H9 (cell line): Measurements from ENCODE around the gene ERAP2. TPM values are rescaled to one million over a fixed set of nuclear protein-coding genes. Genes with fewer than 3 reads are reported as not detected.
A peak's percentile ranks its signal among the peaks of the same experiment; 100 is the strongest.

Experiments used
- DNase-seq: peaks from one replicate; pipeline ENCODE4 v3.0.0-alpha.2; 2017
- H2AFZ ChIP-seq: one replicate; pipeline ENCODE4 v1.6.1; 2013; ENCODE audit warnings: mild to moderate bottlenecking, low read length, control low read depth, moderate library complexity
- H2AK5ac ChIP-seq: 2 replicates; pipeline ENCODE4 v1.6.1; 2013; ENCODE audit warnings: low read length, control low read depth, mixed read lengths; ENCODE audit not compliant: insufficient read length
- H2BK120ac ChIP-seq: one replicate; pipeline ENCODE4 v1.6.1; 2013; ENCODE audit warnings: low read depth, mild to moderate bottlenecking, low read length, control low read depth, inconsistent platforms; ENCODE audit not compliant: poor library complexity, severe bottlenecking
- H2BK12ac ChIP-seq: 2 replicates; pipeline ENCODE4 v1.6.1; 2013; ENCODE audit warnings: low read length, control low read depth, mixed read lengths, low read depth; ENCODE audit not compliant: insufficient read length
- H2BK15ac ChIP-seq: 2 replicates; pipeline ENCODE4 v1.6.1; 2013; ENCODE audit warnings: low read depth, low read length, control low read depth
- H2BK20ac ChIP-seq: one replicate; pipeline ENCODE4 v1.6.1; 2013; ENCODE audit warnings: low read depth, mild to moderate bottlenecking, low read length, control low read depth, inconsistent platforms; ENCODE audit not compliant: poor library complexity, severe bottlenecking
- H2BK5ac ChIP-seq: 2 replicates; pipeline ENCODE4 v1.6.1; 2013; ENCODE audit warnings: low read length, control low read depth, mixed read lengths; ENCODE audit not compliant: insufficient read length
- H3K14ac ChIP-seq: 2 replicates; pipeline ENCODE4 v1.6.1; 2013; ENCODE audit warnings: low read length, control low read depth; ENCODE audit not compliant: insufficient read depth
- H3K18ac ChIP-seq: 2 replicates; pipeline ENCODE4 v1.6.1; 2013; ENCODE audit warnings: low read depth, mild to moderate bottlenecking, mixed read lengths, low read length, control low read depth; ENCODE audit not compliant: insufficient read length
- H3K23ac ChIP-seq: 2 replicates; pipeline ENCODE4 v1.6.1; 2013; ENCODE audit warnings: low read length, control low read depth, mixed read lengths, low read depth; ENCODE audit not compliant: insufficient read length
- H3K23me2 ChIP-seq: 2 replicates; pipeline ENCODE4 v1.6.1; 2013; ENCODE audit warnings: low read depth, mild to moderate bottlenecking, mixed read lengths, low read length, control low read depth; ENCODE audit not compliant: insufficient read length, poor library complexity, severe bottlenecking
- H3K27ac ChIP-seq: 2 replicates; pipeline ENCODE4 v1.5.1; 2013; ENCODE audit warnings: low read length, control low read depth, mixed read lengths, low read depth; ENCODE audit not compliant: insufficient read length
- H3K27me3 ChIP-seq: 2 replicates; pipeline ENCODE4 v1.6.1; 2013; ENCODE audit warnings: low read length, control low read depth, inconsistent platforms; ENCODE audit not compliant: insufficient read depth
- H3K4ac ChIP-seq: 2 replicates; pipeline ENCODE4 v1.6.1; 2013; ENCODE audit warnings: low read depth, mild to moderate bottlenecking, control low read depth, inconsistent platforms, low read length, moderate library complexity
- H3K4me1 ChIP-seq: 2 replicates; pipeline ENCODE4 v1.6.1; 2013; ENCODE audit warnings: low read length, control low read depth, inconsistent platforms; ENCODE audit not compliant: insufficient read depth
- H3K4me2 ChIP-seq: 2 replicates; pipeline ENCODE4 v1.6.1; 2013; ENCODE audit warnings: low read length, control low read depth, mixed read lengths; ENCODE audit not compliant: insufficient read length, insufficient read depth
- H3K56ac ChIP-seq: 2 replicates; pipeline ENCODE4 v1.6.1; 2013; ENCODE audit warnings: low read depth, mild to moderate bottlenecking, mixed read lengths, low read length, control low read depth; ENCODE audit not compliant: insufficient read length
- H3K79me1 ChIP-seq: 2 replicates; pipeline ENCODE4 v1.6.1; 2013; ENCODE audit warnings: low read depth, mild to moderate bottlenecking, moderate library complexity, low read length, control low read depth, inconsistent platforms; ENCODE audit not compliant: insufficient read depth, poor library complexity, severe bottlenecking
- H3K79me2 ChIP-seq: 2 replicates; pipeline ENCODE4 v1.6.1; 2013; ENCODE audit warnings: low read length, control low read depth, inconsistent platforms; ENCODE audit not compliant: insufficient read depth
- H3K9ac ChIP-seq: 2 replicates; pipeline ENCODE4 v1.6.1; 2013; ENCODE audit warnings: low read length, control low read depth, mixed read lengths; ENCODE audit not compliant: insufficient read length; ENCODE audit errors: extremely low read depth
- H3K9me3 ChIP-seq: one replicate; pipeline ENCODE4 v1.6.1; 2013; ENCODE audit warnings: low read depth, low read length, inconsistent platforms; ENCODE audit not compliant: control insufficient read depth
- H3T11ph ChIP-seq: one replicate; pipeline ENCODE4 v1.6.1; 2013; ENCODE audit warnings: mild to moderate bottlenecking, low read length, control low read depth, inconsistent platforms
- H4K20me1 ChIP-seq: one replicate; pipeline ENCODE4 v1.6.1; 2013; ENCODE audit not compliant: control insufficient read depth, insufficient read length, insufficient read depth
- H4K5ac ChIP-seq: 2 replicates; pipeline ENCODE4 v1.6.1; 2013; ENCODE audit warnings: low read depth, mild to moderate bottlenecking, mixed read lengths, low read length, control low read depth; ENCODE audit not compliant: insufficient read length
- H4K8ac ChIP-seq: replicated peaks from 2 replicates; pipeline ENCODE4 v1.6.1; 2013; ENCODE audit warnings: low read length, control low read depth, mixed read lengths, low read depth; ENCODE audit not compliant: insufficient read length
- H4K91ac ChIP-seq: 2 replicates; pipeline ENCODE4 v1.6.1; 2013; ENCODE audit warnings: low read depth, mild to moderate bottlenecking, moderate library complexity, mixed read lengths, low read length, control low read depth; ENCODE audit not compliant: insufficient read length
- H3K27ac Mint-ChIP-seq, 3 experiments: 2 replicates in 2 of 3; 3 replicates in 1 of 3; pipeline ENCODE4 v1.8.0; 2020 to 2021; ENCODE audit warnings: mixed read lengths in 3 of 3, mild to moderate bottlenecking in 1 of 3, moderate library complexity in 1 of 3
- H3K27me3 Mint-ChIP-seq: 2 replicates; pipeline ENCODE4 v1.8.0; 2021; ENCODE audit warnings: low read depth, mild to moderate bottlenecking, moderate library complexity, mixed read lengths
- H3K36me3 Mint-ChIP-seq, 3 experiments: 2 replicates in 2 of 3; 3 replicates in 1 of 3; pipeline ENCODE4 v1.8.0; 2020 to 2021; ENCODE audit warnings: low read depth in 3 of 3, mixed read lengths in 3 of 3; ENCODE audit not compliant: insufficient read depth in 1 of 3
- H3K4me1 Mint-ChIP-seq, 2 experiments: 2 replicates each; pipeline ENCODE4 v1.8.0; 2020; ENCODE audit warnings: mixed read lengths in 2 of 2
- H3K4me3 Mint-ChIP-seq, 2 experiments: 2 replicates in 1 of 2; 3 replicates in 1 of 2; pipeline ENCODE4 v1.8.0; 2020 to 2021; ENCODE audit warnings: mild to moderate bottlenecking in 2 of 2, mixed read lengths in 2 of 2, moderate library complexity in 1 of 2
- H3K9me3 Mint-ChIP-seq, 2 experiments: 2 replicates in 1 of 2; 3 replicates in 1 of 2; pipeline ENCODE4 v1.8.0; 2020; ENCODE audit warnings: mild to moderate bottlenecking in 2 of 2, mixed read lengths in 2 of 2, moderate library complexity in 1 of 2
- WGBS: extraction: QIAGEN DNeasy Blood & Tissue Kit; methylation state at CpG from one replicate; pipeline ENCODE4 v1.1.7; 2013; ENCODE audit warnings: missing lambda C conversion rate, low lambda C conversion rate, mixed read lengths; ENCODE audit not compliant: insufficient read length; ENCODE audit errors: extremely low coverage; 5-methylcytosine and 5-hydroxymethylcytosine counted together
- total RNA-seq: library from RNA; stranded (reverse); gene quantifications from 2 replicates; pipeline ENCODE4 v1.2.1, GENCODE V29; 2021
- TF ChIP-seq, protein P1 (sequence below): fragments of 200-600 bp; sonication (generic); conservative IDR thresholded peaks from 3 replicates; pipeline ENCODE4 v1.8.0; 2021; ENCODE audit warnings: antibody characterized with exemption, mild to moderate bottlenecking

ERAP2 gene
- total RNA-seq, 1 experiment from 2014 or later = 0.09 TPM

DNA sequence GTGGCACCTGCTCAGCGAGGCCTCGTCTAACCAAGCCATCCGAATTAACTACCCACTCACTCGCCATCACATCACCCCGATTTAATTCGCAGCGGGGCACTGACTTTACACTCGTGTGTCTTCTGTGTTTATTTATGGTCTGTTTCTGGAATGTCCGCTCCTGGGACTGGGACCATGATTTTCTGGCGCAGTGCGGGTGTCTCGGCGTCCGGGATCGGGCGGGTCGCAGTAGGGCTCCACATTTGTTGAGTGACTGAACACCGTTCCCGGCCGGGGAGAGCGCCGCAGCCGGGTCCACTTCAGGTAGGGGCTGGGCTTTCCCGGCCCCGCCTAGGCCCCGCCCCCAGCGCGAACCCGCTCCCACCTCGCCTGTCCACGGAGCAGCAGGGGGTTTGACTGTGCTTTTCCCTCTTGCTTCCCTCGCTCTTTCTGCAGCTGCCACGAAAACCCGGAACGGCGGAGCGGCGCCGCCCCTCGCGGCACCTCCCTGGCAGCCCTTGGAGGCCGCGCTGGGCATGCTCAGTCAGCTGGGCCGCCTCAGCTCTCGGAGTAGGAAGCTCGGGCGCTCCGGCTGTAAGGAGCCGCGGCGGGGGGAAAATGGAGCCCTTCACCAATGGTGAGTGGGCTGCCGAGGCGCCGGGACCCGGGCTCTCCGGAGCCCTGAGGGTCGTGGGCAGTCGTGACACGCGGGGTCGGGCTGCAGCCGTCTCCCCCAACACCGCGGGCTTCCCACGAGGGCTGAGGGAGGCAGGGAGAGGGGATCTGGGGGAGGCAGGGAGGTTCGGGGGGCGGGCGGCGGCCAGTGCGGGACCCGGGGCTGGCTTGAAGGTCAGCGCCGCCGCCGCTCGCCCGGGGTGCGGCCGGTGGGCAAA lies 59.5 kb downstream of the ERAP2 start, which contains the start of gene LNPEP:
Gene LNPEP, plus strand, starts transcription at position 522 of the 872 bp plus-strand sequence. Its CDS starts 76 bp downstream, at position 598.
- no peaks in the 10 kb centered on the region for H3K79me1 ChIP-seq
- H2BK12ac ChIP-seq = no peak within 1 kb of the TSS
- no peak within 1 kb of the TSS for H2AFZ ChIP-seq
- no peaks in the 10 kb centered on the region for H3K9me3 ChIP-seq
- H4K5ac ChIP-seq = no peak within 1 kb of the TSS
- peak within 1 kb of the TSS; percentile 61; the same call in 1 of the 2 replicates for H3K14ac ChIP-seq
- peak within 1 kb of the TSS; percentile 83 for H3K18ac ChIP-seq
- H3K79me2 ChIP-seq = no peaks in the 10 kb centered on the region
- Mint-ChIP-seq H3K4me1 (peaks cover 18 to 21% of the 10 kb centered on the region in 2 experiments), H3K4me3 (peak within 1 kb of the TSS; percentile 88), H3K36me3 (no peaks in the 10 kb centered on the region), H3K27ac (peak within 1 kb of the TSS; percentile 93 to 97 (median 96)), H3K9me3 (no peaks in the 10 kb centered on the region; a peak in 2 of 5 replicates), H3K27me3 (peaks cover 18% of the 10 kb centered on the region)
- no peak within 1 kb of the TSS for H3K27ac ChIP-seq
- peak within 1 kb of the TSS; percentile 86 for H3K4me2 ChIP-seq
- DNase-seq = peak; percentile 97
- no peak within 1 kb of the TSS for H2AK5ac ChIP-seq
- H4K91ac ChIP-seq = no peak within 1 kb of the TSS
- no peak within 1 kb of the TSS for H2BK5ac ChIP-seq
- H2BK15ac ChIP-seq = no peak within 1 kb of the TSS
- peak within 1 kb of the TSS; percentile 44 for H3K9ac ChIP-seq
- H4K8ac ChIP-seq = no peak within 1 kb of the TSS
- no peaks in the 10 kb centered on the region; the same call in 1 of the 2 replicates for H3K27me3 ChIP-seq
- H3K23ac ChIP-seq = no peak within 1 kb of the TSS
- H4K20me1 ChIP-seq = no peaks in the 10 kb centered on the region
- no peak within 1 kb of the TSS for H3K4ac ChIP-seq
- TF ChIP-seq, protein P1, sequence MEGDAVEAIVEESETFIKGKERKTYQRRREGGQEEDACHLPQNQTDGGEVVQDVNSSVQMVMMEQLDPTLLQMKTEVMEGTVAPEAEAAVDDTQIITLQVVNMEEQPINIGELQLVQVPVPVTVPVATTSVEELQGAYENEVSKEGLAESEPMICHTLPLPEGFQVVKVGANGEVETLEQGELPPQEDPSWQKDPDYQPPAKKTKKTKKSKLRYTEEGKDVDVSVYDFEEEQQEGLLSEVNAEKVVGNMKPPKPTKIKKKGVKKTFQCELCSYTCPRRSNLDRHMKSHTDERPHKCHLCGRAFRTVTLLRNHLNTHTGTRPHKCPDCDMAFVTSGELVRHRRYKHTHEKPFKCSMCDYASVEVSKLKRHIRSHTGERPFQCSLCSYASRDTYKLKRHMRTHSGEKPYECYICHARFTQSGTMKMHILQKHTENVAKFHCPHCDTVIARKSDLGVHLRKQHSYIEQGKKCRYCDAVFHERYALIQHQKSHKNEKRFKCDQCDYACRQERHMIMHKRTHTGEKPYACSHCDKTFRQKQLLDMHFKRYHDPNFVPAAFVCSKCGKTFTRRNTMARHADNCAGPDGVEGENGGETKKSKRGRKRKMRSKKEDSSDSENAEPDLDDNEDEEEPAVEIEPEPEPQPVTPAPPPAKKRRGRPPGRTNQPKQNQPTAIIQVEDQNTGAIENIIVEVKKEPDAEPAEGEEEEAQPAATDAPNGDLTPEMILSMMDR = no peak
- WGBS = no CpG with 5 or more reads among the region's 79 CpGs
- H3T11ph ChIP-seq = no peak within 1 kb of the TSS
- H3K56ac ChIP-seq = no peak within 1 kb of the TSS
- H3K23me2 ChIP-seq = peaks cover 13% of the 10 kb centered on the region
- H2BK20ac ChIP-seq = no peak within 1 kb of the TSS
- no peak within 1 kb of the TSS for H2BK120ac ChIP-seq
- peaks cover 2% of the 10 kb centered on the region; the same call in 1 of the 2 replicates for H3K4me1 ChIP-seq
